OCI-LY7 (cell line): ENCODE measurements around the gene NHS. TPM values are rescaled to one million over a fixed set of nuclear protein-coding genes. Genes with fewer than 3 reads are reported as not detected.

Experiments used
- BruUV-seq: library from RNA; stranded (reverse); fragments of 400-500 nt; replicated peaks from 2 replicates; lab custom pipeline; 2021; lab: Mats Ljungman, UMichigan
- CTCF ChIA-PET: fragments of 300-600 bp; sonication (Branson Sonifier 250); formaldehyde crosslinking; loops from one replicate; lab custom pipeline; 2022; ENCODE audit warnings: antibody characterized with exemption; ENCODE audit not compliant: unreplicated experiment; lab: Charles Lee
- POLR2A ChIA-PET: fragments of 300-600 bp; sonication (Branson Sonifier 250); formaldehyde crosslinking; loops from one replicate; lab custom pipeline; 2022; ENCODE audit warnings: antibody characterized with exemption; lab: Charles Lee
- DNase-seq: peaks from one replicate; pipeline ENCODE4 v3.0.0-alpha.2; 2015; ENCODE audit warnings: low spot score
- H2AFZ ChIP-seq: fragments of 200-600 bp; sonication (generic), shearing (Covaris generic); 2 replicates; pipeline ENCODE4 v1.6.1; 2014; ENCODE audit warnings: mild to moderate bottlenecking, antibody characterized with exemption, low read length, moderate library complexity
- H3K27ac ChIP-seq: fragments of 200-600 bp; sonication (generic); 2 replicates; pipeline ENCODE4 v1.5.1; 2014; ENCODE audit warnings: mixed run types, low read depth, mild to moderate bottlenecking, moderate library complexity, low read length, inconsistent platforms; ENCODE audit not compliant: poor library complexity, severe bottlenecking
- H3K36me3 ChIP-seq: fragments of 200-600 bp; sonication (generic); 2 replicates; pipeline ENCODE4 v1.6.1; 2014; ENCODE audit warnings: mild to moderate bottlenecking, antibody characterized with exemption, low read length, moderate library complexity, mixed read lengths; ENCODE audit not compliant: insufficient read depth
- H3K4me1 ChIP-seq: fragments of 200-600 bp; sonication (generic); 2 replicates; pipeline ENCODE4 v1.5.1; 2014; ENCODE audit warnings: mild to moderate bottlenecking, low read length; ENCODE audit not compliant: insufficient read depth, poor library complexity, severe bottlenecking
- H3K4me2 ChIP-seq: fragments of 200-600 bp; sonication (generic); 2 replicates; pipeline ENCODE4 v1.6.1; 2014; ENCODE audit warnings: mild to moderate bottlenecking, low read length
- H3K4me3 ChIP-seq: fragments of 200-600 bp; sonication (generic); 2 replicates; pipeline ENCODE4 v1.5.1; 2014; ENCODE audit warnings: mild to moderate bottlenecking, low read depth, low read length; ENCODE audit not compliant: poor library complexity, severe bottlenecking
- H3K79me2 ChIP-seq: fragments of 200-600 bp; sonication (generic); 2 replicates; pipeline ENCODE4 v1.6.1; 2016; ENCODE audit warnings: low read depth, mild to moderate bottlenecking, low read length, moderate library complexity, mixed read lengths; ENCODE audit not compliant: insufficient read depth
- H3K9me2 ChIP-seq: fragments of 200-600 bp; sonication (generic); 2 replicates; pipeline ENCODE4 v1.6.1; 2016; ENCODE audit warnings: mild to moderate bottlenecking, low read length, mixed read lengths; ENCODE audit not compliant: insufficient read depth
- H3K9me3 ChIP-seq: fragments of 200-600 bp; sonication (generic); 2 replicates; pipeline ENCODE4 v1.6.1; 2014; ENCODE audit warnings: mild to moderate bottlenecking, mixed run types, low read length, mixed read lengths
- H4K20me1 ChIP-seq: fragments of 200-600 bp; sonication (generic); 2 replicates; pipeline ENCODE4 v1.6.1; 2014; ENCODE audit warnings: mild to moderate bottlenecking, antibody characterized with exemption, low read length, moderate library complexity, mixed read lengths; ENCODE audit not compliant: insufficient read depth
- CTCF ChIP-seq: fragments of 200-600 bp; sonication (generic); conservative IDR thresholded peaks from 2 replicates; pipeline ENCODE4 v1.5.1; 2014; ENCODE audit warnings: mild to moderate bottlenecking, antibody characterized with exemption, low read length, moderate library complexity, mixed read lengths
- EZH2phosphoT487 ChIP-seq: fragments of 200-600 bp; sonication (generic); IDR thresholded peaks from 2 replicates; pipeline ENCODE4 v1.6.1; 2018; ENCODE audit warnings: low read depth, borderline replicate concordance, mild to moderate bottlenecking, mixed run types, antibody characterized with exemption, low read length, moderate library complexity, mixed read lengths
- intact Hi-C: fragments of 100-400 bp; cut with micrococcal nuclease; formaldehyde crosslinking; loops from one replicate; pipeline ENCODE4 v1.10.0; 2022; ENCODE audit not compliant: unreplicated experiment
- microRNA-seq: library from miRNA; unstranded; fragments of <30 nt; microRNA quantifications from one replicate; pipeline ENCODE4 v1.2.0, GENCODE V29; 2022; ENCODE audit warnings: borderline replicate concordance
- small RNA-seq: library from RNA; depleted of rRNA; stranded (forward); fragments of <200 nt; gene quantifications from one replicate; pipeline ENCODE3, GENCODE V24; 2014
- total RNA-seq, 2 experiments: library from RNA; depleted of rRNA in 1 of 2; stranded (reverse); fragments of >200 nt in 1 of 2; shearing (Covaris generic) in 1 of 2; gene quantifications; 2 replicates each; pipeline ENCODE4 v1.2.3, GENCODE V29; 2014 to 2022

The NHS gene
- total RNA-seq, 2 experiments from 2014 or later = not detected

GRCh38 chrX:17779434-17779833 is 404.4 kb downstream of the NHS start:
- POLR2A ChIA-PET = no interaction called here

More at GRCh38 chrX:17779434-17779833, 404.4 kb downstream of the NHS start:
- BruUV-seq = no TSS peak
- no peak for TF ChIP-seq CTCF
- TF ChIP-seq EZH2phosphoT487 = no peak
- CTCF ChIA-PET = no interaction called here
- Histone ChIP-seq H3K4me1 (no peaks in the 10 kb centered on the region), H3K36me3 (no peaks in the 10 kb centered on the region), H3K4me3 (no peak overlapping the region), H3K9me3 (no peaks in the 10 kb centered on the region), H3K27ac (no peak overlapping the region), H3K9me2 (no peaks in the 10 kb centered on the region), H4K20me1 (no peaks in the 10 kb centered on the region), H3K4me2 (no peak overlapping the region), H2AFZ (no peak overlapping the region), H3K79me2 (no peaks in the 10 kb centered on the region)
- intact Hi-C loops = no loop called here
- DNase-seq = no peak

Small RNA genes lying within 50 kb of the gene (microRNA-seq; reads per million reads assigned to microRNA genes)
- gene MIR4768 = not detected

Small RNA genes lying within 50 kb of the gene (small RNA-seq; reads per million reads assigned to genes)
- not detected for gene MIR4768
- gene RF01210 = not detected
